H1 (cell line): ENCODE measurements around the gene SMIM38. TPM values are rescaled to one million over a fixed set of nuclear protein-coding genes. Genes with fewer than 3 reads are reported as not detected.

Source experiments
- CTCF ChIA-PET: fragments of 300-600 bp; sonication (Branson Sonifier 250); formaldehyde crosslinking; loops from one replicate; lab custom pipeline; 2021; ENCODE audit not compliant: partially characterized antibody; lab: Charles Lee
- POLR2A ChIA-PET: fragments of 300-600 bp; sonication (Branson Sonifier 250); formaldehyde crosslinking; loops from one replicate; lab custom pipeline; 2021; ENCODE audit warnings: inconsistent platforms; ENCODE audit not compliant: partially characterized antibody; lab: Charles Lee
- DNase-seq, 2 experiments: peaks; one replicate each; pipeline versions ENCODE4 v3.0.0 to v3.0.0-alpha.2; 2010 to 2022; ENCODE audit warnings: low spot score in 2 of 2, low read depth in 1 of 2, mixed read lengths in 1 of 2
- FAIRE-seq: peaks from 2 replicates; lab custom pipeline; 2011; peaks lifted over from hg19 to GRCh38; lab: Jason Lieb, UNC
- H2AFZ ChIP-seq: 2 replicates; pipeline ENCODE4 v1.8.1; 2012; ENCODE audit warnings: low read length, inconsistent platforms
- H2AK5ac ChIP-seq: 2 replicates; pipeline ENCODE4 v1.6.1; 2013; ENCODE audit warnings: low read depth, low read length
- H2BK120ac ChIP-seq: replicated peaks from 2 replicates; pipeline ENCODE3; 2013; ENCODE audit warnings: low read depth, low read length, inconsistent platforms
- H2BK12ac ChIP-seq: 2 replicates; pipeline ENCODE4 v1.6.1; 2013; ENCODE audit warnings: low read depth, low read length
- H2BK15ac ChIP-seq: 2 replicates; pipeline ENCODE4 v1.6.1; 2013; ENCODE audit warnings: low read length
- H2BK20ac ChIP-seq: 2 replicates; pipeline ENCODE4 v1.6.1; 2013; ENCODE audit warnings: low read length
- H2BK5ac ChIP-seq: 2 replicates; pipeline ENCODE4 v1.6.1; 2013; ENCODE audit warnings: low read depth, low read length
- H3K14ac ChIP-seq: 2 replicates; pipeline ENCODE4 v1.6.1; 2013; ENCODE audit warnings: inconsistent platforms; ENCODE audit not compliant: insufficient read length
- H3K18ac ChIP-seq: 2 replicates; pipeline ENCODE4 v1.6.1; 2013; ENCODE audit warnings: low read length; ENCODE audit errors: extremely low read depth
- H3K23ac ChIP-seq: 2 replicates; pipeline ENCODE4 v1.6.1; 2013; ENCODE audit warnings: inconsistent platforms; ENCODE audit not compliant: insufficient read length
- H3K23me2 ChIP-seq: 2 replicates; pipeline ENCODE4 v1.6.1; 2013; ENCODE audit warnings: low read depth, low read length
- H3K27ac ChIP-seq: 2 replicates; pipeline ENCODE4 v1.6.1; 2011; ENCODE audit warnings: low read depth, low read length, inconsistent platforms
- H3K27me3 ChIP-seq, 4 experiments: replicated peaks in 1 of 4; 1 replicate in 1 of 4; 2 replicates in 3 of 4; pipeline versions ENCODE4 v1.6.1 to v1.8.1; 2011 to 2013; ENCODE audit warnings: low read length in 3 of 4, mild to moderate bottlenecking in 3 of 4, inconsistent platforms in 2 of 4, mixed read lengths in 2 of 4, moderate library complexity in 1 of 4; ENCODE audit not compliant: control insufficient read depth in 3 of 4, insufficient read depth in 3 of 4; ENCODE audit errors: extremely low read depth in 1 of 4
- H3K36me3 ChIP-seq, 4 experiments: 2 replicates each; pipeline versions ENCODE4 v1.6.1 to v1.8.1; 2011 to 2013; ENCODE audit warnings: mild to moderate bottlenecking in 4 of 4, low read length in 3 of 4, moderate library complexity in 2 of 4, control low read depth in 1 of 4, inconsistent platforms in 1 of 4; ENCODE audit not compliant: insufficient read depth in 4 of 4, control insufficient read depth in 2 of 4
- H3K4ac ChIP-seq: replicated peaks from 2 replicates; pipeline ENCODE3; 2013; ENCODE audit warnings: low read length, low read depth, mixed read lengths, inconsistent platforms; ENCODE audit not compliant: insufficient read length
- H3K4me1 ChIP-seq, 4 experiments: replicated peaks in 1 of 4; 1 replicate in 1 of 4; 2 replicates in 3 of 4; pipeline versions ENCODE4 v1.6.1 to v1.8.1; 2011 to 2013; ENCODE audit warnings: low read length in 3 of 4, inconsistent platforms in 2 of 4, mixed read lengths in 1 of 4; ENCODE audit not compliant: insufficient read depth in 4 of 4, control insufficient read depth in 3 of 4
- H3K4me2 ChIP-seq, 2 experiments: 2 replicates each; pipeline versions ENCODE4 v1.6.1 to v1.8.1; 2011 to 2013; ENCODE audit warnings: low read depth in 2 of 2, low read length in 2 of 2, control low read depth in 1 of 2, inconsistent platforms in 1 of 2, mild to moderate bottlenecking in 1 of 2; ENCODE audit not compliant: insufficient read depth in 1 of 2
- H3K4me3 ChIP-seq, 4 experiments: fragments of 200-600, 300-600 bp in 1 of 4; sonication (generic), shearing (Covaris generic), sonication (Bioruptor Twin) in 1 of 4; 2 replicates each; pipeline versions ENCODE4 v1.5.1 to v1.8.1; 2011 to 2016; ENCODE audit warnings: low read length in 4 of 4, low read depth in 3 of 4, control low read depth in 2 of 4, inconsistent platforms in 2 of 4, mild to moderate bottlenecking in 2 of 4, mixed read lengths in 1 of 4, moderate library complexity in 1 of 4; ENCODE audit not compliant: insufficient read depth in 2 of 4; ENCODE audit errors: extremely low read depth in 1 of 4
- H3K56ac ChIP-seq: replicated peaks from 2 replicates; pipeline ENCODE3; 2013; ENCODE audit warnings: low read depth, mild to moderate bottlenecking, mixed read lengths, low read length, inconsistent platforms; ENCODE audit not compliant: insufficient read length
- H3K79me1 ChIP-seq: 2 replicates; pipeline ENCODE4 v1.6.1; 2013; ENCODE audit warnings: low read depth, low read length, control low read depth
- H3K79me2 ChIP-seq, 2 experiments: 2 replicates each; pipeline versions ENCODE4 v1.6.1 to v1.8.1; 2012 to 2013; ENCODE audit warnings: low read length in 2 of 2, mild to moderate bottlenecking in 2 of 2, inconsistent platforms in 1 of 2; ENCODE audit not compliant: insufficient read depth in 2 of 2, control insufficient read depth in 1 of 2
- H3K9ac ChIP-seq, 4 experiments: replicated peaks in 1 of 4; 1 replicate in 1 of 4; 2 replicates in 3 of 4; pipeline versions ENCODE4 v1.6.1 to v1.8.1; 2011 to 2013; ENCODE audit warnings: low read depth in 3 of 4, low read length in 3 of 4, control low read depth in 2 of 4, mild to moderate bottlenecking in 2 of 4, moderate library complexity in 2 of 4, inconsistent platforms in 1 of 4; ENCODE audit errors: extremely low read depth in 1 of 4
- H3K9me3 ChIP-seq, 2 experiments: 2 replicates each; pipeline versions ENCODE4 v1.6.1 to v1.8.1; 2012 to 2013; ENCODE audit warnings: mild to moderate bottlenecking in 2 of 2, moderate library complexity in 2 of 2, control low read depth in 1 of 2, inconsistent platforms in 1 of 2, low read depth in 1 of 2, low read length in 1 of 2, mixed read lengths in 1 of 2; ENCODE audit not compliant: insufficient read depth in 2 of 2
- H4K20me1 ChIP-seq, 2 experiments: replicated peaks in 1 of 2; 2 replicates each; pipeline versions ENCODE3 to v1.8.1; 2011 to 2013; ENCODE audit warnings: inconsistent platforms in 2 of 2, low read length in 2 of 2, mild to moderate bottlenecking in 1 of 2; ENCODE audit not compliant: insufficient read depth in 2 of 2, control insufficient read depth in 1 of 2
- H4K5ac ChIP-seq: 2 replicates; pipeline ENCODE4 v1.6.1; 2013; ENCODE audit warnings: low read length, low read depth, mixed read lengths, inconsistent platforms; ENCODE audit not compliant: insufficient read length
- H4K8ac ChIP-seq: 2 replicates; pipeline ENCODE4 v1.8.0; 2013; ENCODE audit warnings: mild to moderate bottlenecking, moderate library complexity, low read length, inconsistent platforms; ENCODE audit not compliant: insufficient read depth; ENCODE audit errors: extremely low read depth
- H4K91ac ChIP-seq: replicated peaks from 2 replicates; pipeline ENCODE3; 2013; ENCODE audit warnings: low read length, mixed read lengths, inconsistent platforms; ENCODE audit not compliant: insufficient read length
- BRCA1 ChIP-seq: IDR thresholded peaks from 2 replicates; pipeline ENCODE4 v1.6.1; 2012; ENCODE audit warnings: low read depth, low read length, improper control_type of control experiment
- GTF2F1 ChIP-seq: IDR thresholded peaks from 2 replicates; pipeline ENCODE4 v1.6.1; 2012; ENCODE audit warnings: low read depth, low read length, improper control_type of control experiment, borderline replicate concordance
- TEAD4 ChIP-seq: IDR thresholded peaks from 2 replicates; pipeline ENCODE4 v1.6.1; 2012; ENCODE audit warnings: low read depth, low read length, inconsistent platforms, mixed read lengths
- WGBS, 2 experiments: shearing (Covaris generic) in 1 of 2; methylation state at CpG; one replicate each; pipeline versions ENCODE4 v1.1.6 to v1.1.7; 2013 to 2015; ENCODE audit warnings: low lambda C conversion rate in 2 of 2, mixed read lengths in 2 of 2, inconsistent platforms in 1 of 2, low coverage in 1 of 2, missing lambda C conversion rate in 1 of 2; ENCODE audit not compliant: insufficient replicate concordance in 2 of 2, insufficient coverage in 1 of 2, insufficient read length in 1 of 2; ENCODE audit errors: extremely low coverage in 1 of 2, missing lambda C conversion rate in 1 of 2; 5-methylcytosine and 5-hydroxymethylcytosine counted together
- polyA plus RNA-seq, 7 experiments: library from polyadenylated mRNA; depleted of rRNA in 3 of 7; stranded (reverse) in 5 of 7; unstranded in 2 of 7; fragments of >200 nt in 5 of 7; fragments of 200-250 nt in 2 of 7; gene quantifications; 1 replicate in 5 of 7; 2 replicates in 1 of 7; 4 replicates in 1 of 7; pipeline versions ENCODE4 v1.2.1 to v1.2.3, GENCODE V29; 2011 to 2013; ENCODE audit warnings: missing spikeins in 2 of 7, mixed read lengths in 2 of 7
- total RNA-seq: library from RNA; stranded (reverse); fragmentation: NEBNext Ultra II Directional; extraction: Animal tissue kit (Norgen Biotek cat#: 25700); gene quantifications from 2 replicates; pipeline ENCODE4 v1.2.1, GENCODE V29; 2021

The SMIM38 gene
- total and polyA plus RNA-seq, 2 of the 8 experiments (the other 6 are each of a cell fraction or from before 2014, with no cell fraction given) = 0.17 to 0.20 TPM

- Histone ChIP-seq H4K5ac (no peak overlapping the region), H3K4me3 (no peak overlapping the region), H3K56ac (no peak overlapping the region), H2BK12ac (no peak overlapping the region), H4K20me1 (no peaks in the 10 kb centered on the region), H2BK15ac (no peak overlapping the region), H3K4me2 (no peak overlapping the region), H2BK120ac (no peak overlapping the region), H3K27ac (no peak overlapping the region), H4K8ac (no peak overlapping the region), H3K9me3 (0 out of 4 replicates have a peak, but pooled peaks cover 0 to 2% of the 10 kb centered on the region in 2 experiments), H3K79me1 (no peaks in the 10 kb centered on the region), H2AK5ac (no peak overlapping the region), H3K36me3 (no peaks in the 10 kb centered on the region), H3K18ac (no peak overlapping the region), H3K9ac (no peak overlapping the region), H3K4me1 (no peaks in the 10 kb centered on the region; a peak in 1 of 7 replicates), H2BK5ac (no peak overlapping the region), H3K4ac (no peak overlapping the region), H3K14ac (no peak overlapping the region), H3K27me3 (no peaks in the 10 kb centered on the region), H3K79me2 (no peaks in the 10 kb centered on the region), H3K23ac (no peak overlapping the region), H2AFZ (no peak overlapping the region), H3K23me2 (no peaks in the 10 kb centered on the region; the same call in 1 of the 2 replicates), H4K91ac (no peak overlapping the region), H2BK20ac (no peak overlapping the region)
- WGBS, 2 experiments = 86% methylated on average over 9 of the region's 9 CpGs; no CpG with 5 or more reads in 1 of the 2 experiments
- ChIA-PET CTCF (interaction anchor here (0.7 to 0.9 kb wide), 2 partner anchors 48 to 113 kb away, joined by 3 to 4 read pairs; no protein-coding TSS in a partner anchor), POLR2A (no interaction called here)
- TF ChIP-seq BRCA1 (no peak), GTF2F1 (no peak), TEAD4 (no peak)
- DNase-seq = no peak
- FAIRE-seq = no peak
Observed at GRCh38 chr11:69180226-69180625, 24.5 kb downstream of the SMIM38 start.
